WTC11 (cell line): Measurements from ENCODE around the gene TREM1.

Source experiments
- CREM ChIP-seq: sonication (generic); formaldehyde crosslinking; IDR thresholded peaks from 2 replicates; pipeline ENCODE4 v1.8.1; 2022; ENCODE audit warnings: mild to moderate bottlenecking, missing genetic modification reagents, moderate library complexity
- TF ChIP-seq, protein P1 (sequence below): fragments of 200-600 bp; IDR thresholded peaks from 2 replicates; pipeline ENCODE4 v1.8.0; 2022; ENCODE audit warnings: antibody characterized with exemption

DNA sequence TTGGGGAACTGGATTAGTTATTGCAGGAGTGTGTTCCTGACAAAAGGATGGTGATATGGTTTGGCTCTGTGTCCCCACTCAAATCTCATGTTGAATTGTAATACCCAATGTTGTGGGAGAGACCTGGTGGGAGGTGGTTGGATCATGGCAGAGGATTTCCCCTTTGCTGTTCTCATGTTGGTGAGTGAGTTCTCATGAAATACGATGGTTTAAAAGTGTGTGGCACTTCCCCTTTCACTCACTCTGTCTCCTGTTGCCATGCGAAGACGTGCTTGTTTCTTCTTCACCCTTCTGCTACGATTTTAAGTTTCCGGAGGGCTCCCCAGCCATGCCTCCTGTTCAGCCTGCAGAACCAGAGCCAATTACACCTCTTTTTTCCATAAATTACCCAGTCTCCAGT lies 16.2 kb upstream of the TREM1 start:
- no peak for TF ChIP-seq CREM (CRISPR knock-in tag)
- TF ChIP-seq, protein P1, sequence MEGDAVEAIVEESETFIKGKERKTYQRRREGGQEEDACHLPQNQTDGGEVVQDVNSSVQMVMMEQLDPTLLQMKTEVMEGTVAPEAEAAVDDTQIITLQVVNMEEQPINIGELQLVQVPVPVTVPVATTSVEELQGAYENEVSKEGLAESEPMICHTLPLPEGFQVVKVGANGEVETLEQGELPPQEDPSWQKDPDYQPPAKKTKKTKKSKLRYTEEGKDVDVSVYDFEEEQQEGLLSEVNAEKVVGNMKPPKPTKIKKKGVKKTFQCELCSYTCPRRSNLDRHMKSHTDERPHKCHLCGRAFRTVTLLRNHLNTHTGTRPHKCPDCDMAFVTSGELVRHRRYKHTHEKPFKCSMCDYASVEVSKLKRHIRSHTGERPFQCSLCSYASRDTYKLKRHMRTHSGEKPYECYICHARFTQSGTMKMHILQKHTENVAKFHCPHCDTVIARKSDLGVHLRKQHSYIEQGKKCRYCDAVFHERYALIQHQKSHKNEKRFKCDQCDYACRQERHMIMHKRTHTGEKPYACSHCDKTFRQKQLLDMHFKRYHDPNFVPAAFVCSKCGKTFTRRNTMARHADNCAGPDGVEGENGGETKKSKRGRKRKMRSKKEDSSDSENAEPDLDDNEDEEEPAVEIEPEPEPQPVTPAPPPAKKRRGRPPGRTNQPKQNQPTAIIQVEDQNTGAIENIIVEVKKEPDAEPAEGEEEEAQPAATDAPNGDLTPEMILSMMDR: no peak
